ENCODE measurements around the gene CALCOCO2. TPM values are rescaled to one million over a fixed set of nuclear protein-coding genes. Genes with fewer than 3 reads are reported as not detected.

Gene CALCOCO2
- total and polyA plus RNA-seq, 10 of the 15 experiments (the other 5 are each of a cell fraction or from before 2014, with no cell fraction given): 20.2 to 138 (median 53.1) TPM

GRCh38 chr17:48882272-48882671 is 51.4 kb downstream of the CALCOCO2 start (continued):
- no peak for TF ChIP-seq ASH2L (IDR thresholded peaks at IDR 0.05; ENCODE audit: borderline replicate concordance, low read depth)
- no peak for TF ChIP-seq ZNF384 (IDR thresholded peaks at IDR 0.05; ENCODE audit: borderline replicate concordance, low read depth, low read length)
- no peak for TF ChIP-seq TCF3 (IDR thresholded peaks at IDR 0.05; ENCODE audit: borderline replicate concordance, insufficient read depth, low read depth, low read length)
- no peak for TF ChIP-seq GATAD2B (conservative IDR thresholded peaks at IDR 0.05; ENCODE audit: low read depth)
- no peak for TF ChIP-seq JUNB (IDR thresholded peaks at IDR 0.05)
- no peak for TF ChIP-seq RB1 (IDR thresholded peaks at IDR 0.05; ENCODE audit: borderline replicate concordance)
- TF ChIP-seq MTA3 (IDR thresholded peaks at IDR 0.05; ENCODE audit: borderline replicate concordance, low read length): no peak

- 69% methylated on average over 10 of the region's 10 CpGs for WGBS (ENCODE audit: insufficient coverage, insufficient replicate concordance, low lambda C conversion rate, missing lambda C conversion rate)
- H3K27me3 ChIP-seq (replicated peaks in 1 of 2; ENCODE audit: control insufficient read depth in 2 of 2, insufficient read depth in 2 of 2, low read length in 1 of 2): no peaks in the 10 kb centered on the region
- H3K9ac ChIP-seq (ENCODE audit: control insufficient read depth, insufficient read depth, low read length): no peak overlapping the region
- no peak for DNase-seq (ENCODE audit: low read depth, low spot score)
- ChIA-PET SMC1A (ENCODE audit: uncharacterized antibody, unreplicated experiment) (interaction anchor here (0.8 to 5.3 kb wide), 6 partner anchors 9 to 205 kb away, joined by 4 to 77 read pairs (median 14); partner anchors contain the start of gene ATP5MC1), RAD21 (ENCODE audit: unreplicated experiment) (interaction anchor here (1.4 to 17.3 kb wide), 5 partner anchors 69 to 205 kb away, joined by 6 to 376 read pairs (median 21); partner anchors contain the start of genes PRAC2 and TTLL6), POLR2A (interaction anchor here (0.7 to 3.0 kb wide), 4 partner anchors 10 to 220 kb away, joined by 3 to 13 read pairs (median 3); partner anchors contain the start of gene ATP5MC1), CTCF (interaction anchor here (0.6 to 18.3 kb wide), 10 partner anchors 11 to 866 kb away, joined by 3 to 490 read pairs (median 26); partner anchors contain the start of genes ATP5MC1 and TTLL6)
- no peak overlapping the region for H3K4me2 ChIP-seq (ENCODE audit: control insufficient read depth, insufficient read depth)
- no peak for FAIRE-seq
- no peak for ATAC-seq
- intact Hi-C loops (cut with micrococcal nuclease; ENCODE audit: unreplicated experiment): no loop called here
- in situ Hi-C loops (cut with MboI): loop anchor here (5.0 kb wide), 3 partner anchors 149 to 206 kb away; partner anchors contain the start of gene HOXB13
- BruUV-seq (replicated peaks): no TSS peak
- H3K36me3 ChIP-seq (ENCODE audit: control insufficient read depth in 2 of 2, insufficient read depth in 2 of 2, low read length in 1 of 2): no peaks in the 10 kb centered on the region
- no peaks in the 10 kb centered on the region for H3K79me2 ChIP-seq (ENCODE audit: control insufficient read depth, insufficient read depth, low read length)
- no peaks in the 10 kb centered on the region for H4K20me1 ChIP-seq (ENCODE audit: control insufficient read depth, insufficient read depth)
- peaks cover 7% of the 10 kb centered on the region for H3K4me1 ChIP-seq (ENCODE audit: control insufficient read depth, insufficient read depth, low read length)
- no peaks in the 10 kb centered on the region for H3K9me3 ChIP-seq (replicated peaks; ENCODE audit: control insufficient read depth, insufficient read depth, low read length)
- no peak overlapping the region for H3K27ac ChIP-seq (ENCODE audit: control insufficient read depth, insufficient read depth)
- no peak overlapping the region for H3K4me3 ChIP-seq
- H2AFZ ChIP-seq (ENCODE audit: control insufficient read depth, low read depth, low read length): no peak overlapping the region
- TF ChIP-seq ZBTB33 (IDR thresholded peaks at IDR 0.05) (no peak), NFIC (IDR thresholded peaks at IDR 0.05; ENCODE audit: low read depth, low read length) (no peak), RAD21 (IDR thresholded peaks at IDR 0.05; ENCODE audit: insufficient read depth, low read depth, low read length) (no peak), ZZZ3 (IDR thresholded peaks at IDR 0.05; ENCODE audit: control insufficient read depth, insufficient read length, low read depth) (no peak), MEF2A (IDR thresholded peaks at IDR 0.05; ENCODE audit: insufficient read depth, low read depth, low read length) (no peak), GATAD2B (conservative IDR thresholded peaks at IDR 0.05; ENCODE audit: low read depth) (no peak), PAX5 (IDR thresholded peaks at IDR 0.05; ENCODE audit: borderline replicate concordance, low read depth, low read length) (no peak)
- TF ChIP-seq, protein P1, sequence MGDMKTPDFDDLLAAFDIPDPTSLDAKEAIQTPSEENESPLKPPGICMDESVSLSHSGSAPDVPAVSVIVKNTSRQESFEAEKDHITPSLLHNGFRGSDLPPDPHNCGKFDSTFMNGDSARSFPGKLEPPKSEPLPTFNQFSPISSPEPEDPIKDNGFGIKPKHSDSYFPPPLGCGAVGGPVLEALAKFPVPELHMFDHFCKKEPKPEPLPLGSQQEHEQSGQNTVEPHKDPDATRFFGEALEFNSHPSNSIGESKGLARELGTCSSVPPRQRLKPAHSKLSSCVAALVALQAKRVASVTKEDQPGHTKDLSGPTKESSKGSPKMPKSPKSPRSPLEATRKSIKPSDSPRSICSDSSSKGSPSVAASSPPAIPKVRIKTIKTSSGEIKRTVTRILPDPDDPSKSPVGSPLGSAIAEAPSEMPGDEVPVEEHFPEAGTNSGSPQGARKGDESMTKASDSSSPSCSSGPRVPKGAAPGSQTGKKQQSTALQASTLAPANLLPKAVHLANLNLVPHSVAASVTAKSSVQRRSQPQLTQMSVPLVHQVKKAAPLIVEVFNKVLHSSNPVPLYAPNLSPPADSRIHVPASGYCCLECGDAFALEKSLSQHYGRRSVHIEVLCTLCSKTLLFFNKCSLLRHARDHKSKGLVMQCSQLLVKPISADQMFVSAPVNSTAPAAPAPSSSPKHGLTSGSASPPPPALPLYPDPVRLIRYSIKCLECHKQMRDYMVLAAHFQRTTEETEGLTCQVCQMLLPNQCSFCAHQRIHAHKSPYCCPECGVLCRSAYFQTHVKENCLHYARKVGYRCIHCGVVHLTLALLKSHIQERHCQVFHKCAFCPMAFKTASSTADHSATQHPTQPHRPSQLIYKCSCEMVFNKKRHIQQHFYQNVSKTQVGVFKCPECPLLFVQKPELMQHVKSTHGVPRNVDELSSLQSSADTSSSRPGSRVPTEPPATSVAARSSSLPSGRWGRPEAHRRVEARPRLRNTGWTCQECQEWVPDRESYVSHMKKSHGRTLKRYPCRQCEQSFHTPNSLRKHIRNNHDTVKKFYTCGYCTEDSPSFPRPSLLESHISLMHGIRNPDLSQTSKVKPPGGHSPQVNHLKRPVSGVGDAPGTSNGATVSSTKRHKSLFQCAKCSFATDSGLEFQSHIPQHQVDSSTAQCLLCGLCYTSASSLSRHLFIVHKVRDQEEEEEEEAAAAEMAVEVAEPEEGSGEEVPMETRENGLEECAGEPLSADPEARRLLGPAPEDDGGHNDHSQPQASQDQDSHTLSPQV (IDR thresholded peaks at IDR 0.05): no peak
Observed at GRCh38 chr17:48883171-48883570, 52.3 kb downstream of the CALCOCO2 start.
